ENCODE measurements around the gene FBXO40. TPM values are rescaled to one million over a fixed set of nuclear protein-coding genes. Genes with fewer than 3 reads are reported as not detected.

The FBXO40 gene
- total RNA-seq: under 0.01 TPM in 1 of 2 replicates, not detected in the other

- Histone ChIP-seq H3K36me3 (ENCODE audit: control insufficient read depth, insufficient read depth, low read length) (no peaks in the 10 kb centered on the region), H3K4me3 (ENCODE audit: low read depth, low read length) (no peak within 1 kb of the TSS), H3K27me3 (ENCODE audit: control insufficient read depth, insufficient read depth, low read length) (no peaks in the 10 kb centered on the region)
- no peak for TF ChIP-seq CTCF (IDR thresholded peaks at IDR 0.05; ENCODE audit: insufficient read depth, low read length, poor library complexity, severe bottlenecking)
- DNase-seq (ENCODE audit: low read depth): no peak
Measured at GRCh38 chr3:121592856-121593702, at the start of gene FBXO40. Gene FBXO40 (plus strand): TSS chr3:121593379. CDS start chr3:121620576, 27,197 bp downstream.

- H3K27me3 ChIP-seq (ENCODE audit: control insufficient read depth, insufficient read depth, low read length): no peaks in the 10 kb centered on the region
- H3K36me3 ChIP-seq (ENCODE audit: control insufficient read depth, insufficient read depth, low read length): no peaks in the 10 kb centered on the region
- no peak for TF ChIP-seq CTCF (IDR thresholded peaks at IDR 0.05; ENCODE audit: insufficient read depth, low read length, poor library complexity, severe bottlenecking)
- no peak for DNase-seq (ENCODE audit: low read depth)
- peak overlapping the region; percentile 78 for H3K4me3 ChIP-seq (ENCODE audit: low read depth, low read length)
Measured at GRCh38 chr3:121545049-121545573, 48.1 kb upstream of the FBXO40 start.

- peak; percentile 80 for DNase-seq (ENCODE audit: low read depth)
- no peaks in the 10 kb centered on the region for H3K36me3 ChIP-seq (ENCODE audit: control insufficient read depth, insufficient read depth, low read length)
Measured at GRCh38 chr3:121545574-121546455, 47.4 kb upstream of the FBXO40 start, which contains the start of gene POLQ. Gene POLQ (minus strand): TSS chr3:121545988. CDS start chr3:121545877, 111 bp downstream.

GRCh38 chr3:121552379-121552778 lies 40.8 kb upstream of the FBXO40 start:
- Histone ChIP-seq H3K27me3 (ENCODE audit: control insufficient read depth, insufficient read depth, low read length) (no peaks in the 10 kb centered on the region), H3K4me3 (ENCODE audit: low read depth, low read length) (no peak overlapping the region), H3K36me3 (ENCODE audit: control insufficient read depth, insufficient read depth, low read length) (no peaks in the 10 kb centered on the region)
- no peak for TF ChIP-seq CTCF (IDR thresholded peaks at IDR 0.05; ENCODE audit: insufficient read depth, low read length, poor library complexity, severe bottlenecking)
- DNase-seq (ENCODE audit: low read depth): no peak

More at GRCh38 chr3:121545574-121546455, 47.4 kb upstream of the FBXO40 start, which contains the start of gene POLQ:
- H3K27me3 ChIP-seq (ENCODE audit: control insufficient read depth, insufficient read depth, low read length): no peaks in the 10 kb centered on the region
- H3K4me3 ChIP-seq (ENCODE audit: low read depth, low read length): peak within 1 kb of the TSS; percentile 78
- no peak for TF ChIP-seq CTCF (IDR thresholded peaks at IDR 0.05; ENCODE audit: insufficient read depth, low read length, poor library complexity, severe bottlenecking)

- no peak for TF ChIP-seq CTCF (IDR thresholded peaks at IDR 0.05; ENCODE audit: insufficient read depth, low read length, poor library complexity, severe bottlenecking)
- no peaks in the 10 kb centered on the region for H3K36me3 ChIP-seq (ENCODE audit: control insufficient read depth, insufficient read depth, low read length)
- DNase-seq (ENCODE audit: low read depth): no peak
- no peaks in the 10 kb centered on the region for H3K27me3 ChIP-seq (ENCODE audit: control insufficient read depth, insufficient read depth, low read length)
- no peak overlapping the region for H3K4me3 ChIP-seq (ENCODE audit: low read depth, low read length)
Measured at GRCh38 chr3:121552797-121553196, 40.4 kb upstream of the FBXO40 start.

Measured in kidney epithelial cell (primary cell).